Activated CD4-positive, alpha-beta memory T cell treated with anti-CD3 and anti-CD28 coated beads, Interleukin-2, amount 10 ng/mL, durations not matched to agents 7 days and 5 days (primary cell): Measurements from ENCODE around the gene DNM2. TPM values are rescaled to one million over a fixed set of nuclear protein-coding genes. Genes with fewer than 3 reads are reported as not detected.
A peak's percentile ranks its signal among the peaks of the same experiment; 100 is the strongest.
"Not testable (repeated sequence)": the region's sequence is repeated elsewhere in the genome, so short reads cannot be mapped to it uniquely, and the experiment has no call there.

Experiments used
- CTCF ChIA-PET: fragments of 350-600 bp; sonication (Branson Sonifier 250); formaldehyde crosslinking; loops from one replicate; lab custom pipeline; 2021; ENCODE audit warnings: antibody characterized with exemption, inconsistent platforms; lab: Charles Lee
- POLR2A ChIA-PET: fragments of 350-600 bp; sonication (Branson Sonifier 250); formaldehyde crosslinking; loops from one replicate; lab custom pipeline; 2021; ENCODE audit warnings: antibody characterized with exemption; lab: Charles Lee
- DNase-seq: peaks from one replicate; pipeline ENCODE4 v3.0.0-alpha.2; 2020
- H3K27ac Mint-ChIP-seq: one replicate; pipeline ENCODE4 v1.8.0; 2021; ENCODE audit warnings: mild to moderate bottlenecking, mixed read lengths
- H3K27me3 Mint-ChIP-seq: one replicate; pipeline ENCODE4 v1.8.0; 2021; ENCODE audit warnings: mixed read lengths
- H3K36me3 Mint-ChIP-seq: one replicate; pipeline ENCODE4 v1.8.0; 2021; ENCODE audit warnings: low read depth, mixed read lengths
- H3K4me1 Mint-ChIP-seq: one replicate; pipeline ENCODE4 v1.8.0; 2021; ENCODE audit warnings: mixed read lengths
- H3K4me3 Mint-ChIP-seq: one replicate; pipeline ENCODE4 v1.8.0; 2021; ENCODE audit warnings: mild to moderate bottlenecking, mixed read lengths
- H3K9me3 Mint-ChIP-seq: one replicate; pipeline ENCODE4 v1.8.0; 2021; ENCODE audit warnings: mixed read lengths
- total RNA-seq, 2 experiments: library from RNA; stranded (reverse); gene quantifications; one replicate each; pipeline ENCODE4 v1.2.3, GENCODE V29; 2021

DNM2 gene
- 100 to 1,000 TPM; 277 to 288 TPM for total RNA-seq

- peak within 1 kb of the TSS; percentile 99 for H3K4me3 Mint-ChIP-seq
- H3K27me3 Mint-ChIP-seq, result no peaks in the 10 kb centered on the region
- CTCF ChIA-PET, result interaction anchor here (0.5 to 4.9 kb wide), 42 partner anchors 9 to 338 kb away, joined by 3 to 138 read pairs (median 5); partner anchors contain the start of genes QTRT1, TMED1 and TYK2
- DNase-seq, result peak; percentile 98
- POLR2A ChIA-PET, result interaction anchor here (0.9 to 4.1 kb wide), 30 partner anchors 10 to 376 kb away, joined by 3 to 32 read pairs (median 6); partner anchors contain the start of genes QTRT1 and TMED1
- H3K9me3 Mint-ChIP-seq, result no peaks in the 10 kb centered on the region
- H3K27ac Mint-ChIP-seq, result peak within 1 kb of the TSS; percentile 86
- H3K36me3 Mint-ChIP-seq, result peaks cover 12% of the 10 kb centered on the region
- H3K4me1 Mint-ChIP-seq, result peaks cover 34% of the 10 kb centered on the region
These were observed at the start of gene DNM2 for GRCh38 chr19:10717356-10718204. Gene DNM2, plus strand, starts transcription at chr19:10718079. Its CDS starts 164 bp downstream, at chr19:10718243.

- Mint-ChIP-seq H3K4me1 (peaks cover 31% of the 10 kb centered on the region), H3K27ac (peak overlapping the region; percentile 56), H3K9me3 (no peaks in the 10 kb centered on the region), H3K36me3 (peaks cover 36% of the 10 kb centered on the region), H3K27me3 (no peaks in the 10 kb centered on the region), H3K4me3 (no peak overlapping the region)
- POLR2A ChIA-PET, result no interaction called here
- CTCF ChIA-PET, result no interaction called here
- DNase-seq, result no peak
These were observed 48.6 kb upstream of the DNM2 start for GRCh38 chr19:10669246-10669645.

GRCh38 chr19:10670182-10670581 is 47.7 kb upstream of the DNM2 start:
- no peak for DNase-seq
- Mint-ChIP-seq H3K27me3 (no peaks in the 10 kb centered on the region), H3K36me3 (peaks cover 44% of the 10 kb centered on the region), H3K27ac (no peak overlapping the region), H3K9me3 (no peaks in the 10 kb centered on the region), H3K4me1 (peaks cover 29% of the 10 kb centered on the region), H3K4me3 (no peak overlapping the region)
- ChIA-PET CTCF (interaction anchor here (0.6 to 4.1 kb wide), 2 partner anchors 25 to 30 kb away, joined by 3 to 16 read pairs; partner anchors contain the start of gene QTRT1), POLR2A (interaction anchor here (0.8 kb wide), 1 partner anchor 17 kb away, joined by 4 read pairs; no protein-coding TSS in a partner anchor)

- Mint-ChIP-seq H3K4me3 (no peak overlapping the region), H3K27ac (no peak overlapping the region), H3K27me3 (no peaks in the 10 kb centered on the region)
These were observed 46.7 kb upstream of the DNM2 start for GRCh38 chr19:10670876-10671804.

GRCh38 chr19:10671922-10672321 is 46.0 kb upstream of the DNM2 start:
- Mint-ChIP-seq H3K4me1 (peaks cover 20% of the 10 kb centered on the region), H3K36me3 (peaks cover 48% of the 10 kb centered on the region)
- not testable (repeated sequence) for H3K9me3 Mint-ChIP-seq, H3K27me3 Mint-ChIP-seq, H3K4me3 Mint-ChIP-seq, H3K27ac Mint-ChIP-seq, DNase-seq
- POLR2A ChIA-PET, result interaction anchor here (0.5 to 2.2 kb wide), 4 partner anchors 11 to 415 kb away, joined by 3 to 4 read pairs (median 4); no protein-coding TSS in a partner anchor
- CTCF ChIA-PET, result interaction anchor here (4.1 kb wide), 1 partner anchor 28 kb away, joined by 16 read pairs; the partner anchor contains the start of gene QTRT1

More at GRCh38 chr19:10670876-10671804, 46.7 kb upstream of the DNM2 start:
- Mint-ChIP-seq H3K36me3 (peaks cover 45% of the 10 kb centered on the region), H3K9me3 (no peaks in the 10 kb centered on the region), H3K4me1 (peaks cover 27% of the 10 kb centered on the region)
- DNase-seq, result no peak
- POLR2A ChIA-PET, result interaction anchor here (0.5 to 2.2 kb wide), 3 partner anchors 11 to 416 kb away, joined by 3 to 4 read pairs (median 3); no protein-coding TSS in a partner anchor
- CTCF ChIA-PET, result interaction anchor here (4.1 kb wide), 1 partner anchor 29 kb away, joined by 16 read pairs; the partner anchor contains the start of gene QTRT1

- DNase-seq, H3K27me3 Mint-ChIP-seq, H3K9me3 Mint-ChIP-seq, H3K4me1 Mint-ChIP-seq, H3K4me3 Mint-ChIP-seq, H3K27ac Mint-ChIP-seq: not testable (repeated sequence)
- peaks cover 69% of the 10 kb centered on the region for H3K36me3 Mint-ChIP-seq
- POLR2A ChIA-PET, result interaction anchor here (1.4 kb wide), 1 partner anchor 20 kb away, joined by 4 read pairs; no protein-coding TSS in a partner anchor
- CTCF ChIA-PET, result interaction anchor here (0.7 to 1.0 kb wide), 2 partner anchors 9 to 94 kb away, joined by 4 to 5 read pairs; no protein-coding TSS in a partner anchor
These were observed 42.7 kb upstream of the DNM2 start for GRCh38 chr19:10675214-10675613.

- no peaks in the 10 kb centered on the region for H3K9me3 Mint-ChIP-seq
- no peak for DNase-seq
- H3K27me3 Mint-ChIP-seq, result no peaks in the 10 kb centered on the region
- H3K4me3 Mint-ChIP-seq, result no peak overlapping the region
- ChIA-PET CTCF (interaction anchor here (0.8 kb wide), 1 partner anchor 22 kb away, joined by 3 read pairs; no protein-coding TSS in a partner anchor), POLR2A (interaction anchor here (1.2 kb wide), 1 partner anchor 20 kb away, joined by 4 read pairs; no protein-coding TSS in a partner anchor)
- peaks cover 71% of the 10 kb centered on the region for H3K36me3 Mint-ChIP-seq
- H3K27ac Mint-ChIP-seq, result no peak overlapping the region
- no peaks in the 10 kb centered on the region for H3K4me1 Mint-ChIP-seq
These were observed 40.1 kb upstream of the DNM2 start for GRCh38 chr19:10677751-10678150.

- Mint-ChIP-seq H3K9me3 (no peaks in the 10 kb centered on the region), H3K4me3 (no peak overlapping the region), H3K4me1 (no peaks in the 10 kb centered on the region), H3K27ac (no peak overlapping the region), H3K27me3 (no peaks in the 10 kb centered on the region), H3K36me3 (peaks cover 66% of the 10 kb centered on the region)
- DNase-seq, result no peak
- ChIA-PET POLR2A (interaction anchor here (1.6 kb wide), 1 partner anchor 19 kb away, joined by 4 read pairs; no protein-coding TSS in a partner anchor), CTCF (interaction anchor here (0.6 to 1.3 kb wide), 2 partner anchors 21 to 34 kb away, joined by 3 read pairs; no protein-coding TSS in a partner anchor)
These were observed 39.1 kb upstream of the DNM2 start for GRCh38 chr19:10678813-10679212.

GRCh38 chr19:10679743-10680142 is 38.1 kb upstream of the DNM2 start:
- H3K27ac Mint-ChIP-seq, result no peak overlapping the region
- DNase-seq, result no peak
- H3K27me3 Mint-ChIP-seq, result no peaks in the 10 kb centered on the region
- no peaks in the 10 kb centered on the region for H3K4me1 Mint-ChIP-seq
- ChIA-PET POLR2A (interaction anchor here (1.6 kb wide), 1 partner anchor 18 kb away, joined by 4 read pairs; no protein-coding TSS in a partner anchor), CTCF (interaction anchor here (1.1 to 1.3 kb wide), 2 partner anchors 20 to 110 kb away, joined by 3 read pairs; no protein-coding TSS in a partner anchor)
- H3K9me3 Mint-ChIP-seq, result no peaks in the 10 kb centered on the region
- peaks cover 69% of the 10 kb centered on the region for H3K36me3 Mint-ChIP-seq
- no peak overlapping the region for H3K4me3 Mint-ChIP-seq

GRCh38 chr19:10680545-10681135 is 37.2 kb upstream of the DNM2 start:
- Mint-ChIP-seq H3K4me3 (no peak overlapping the region), H3K27ac (no peak overlapping the region), H3K27me3 (no peaks in the 10 kb centered on the region), H3K36me3 (peaks cover 71% of the 10 kb centered on the region), H3K9me3 (no peaks in the 10 kb centered on the region), H3K4me1 (no peaks in the 10 kb centered on the region)
- no peak for DNase-seq
- CTCF ChIA-PET, result no interaction called here
- POLR2A ChIA-PET, result interaction anchor here (1.0 kb wide), 1 partner anchor 15 kb away, joined by 6 read pairs; no protein-coding TSS in a partner anchor

- ChIA-PET POLR2A (interaction anchor here (1.0 to 1.5 kb wide), 2 partner anchors 10 to 14 kb away, joined by 4 to 6 read pairs; no protein-coding TSS in a partner anchor), CTCF (no interaction called here)
- Mint-ChIP-seq H3K27me3 (no peaks in the 10 kb centered on the region), H3K4me3 (no peak overlapping the region), H3K36me3 (peaks cover 74% of the 10 kb centered on the region), H3K9me3 (no peaks in the 10 kb centered on the region), H3K4me1 (no peaks in the 10 kb centered on the region), H3K27ac (no peak overlapping the region)
- DNase-seq, result no peak
These were observed 36.2 kb upstream of the DNM2 start for GRCh38 chr19:10681658-10682057.
